Loucy (cell line): ENCODE results near the gene TIGIT.

Experiments
- H2AFZ ChIP-seq: fragments of 200-600 bp; sonication (generic); 2 replicates; pipeline ENCODE4 v1.6.0; 2016; ENCODE audit warnings: antibody characterized with exemption, mild to moderate bottlenecking, low read length, moderate library complexity
- H3F3A ChIP-seq: fragments of 200-600 bp; 2 replicates; pipeline ENCODE4 v1.6.0; 2016; ENCODE audit warnings: antibody characterized with exemption, low read depth, mild to moderate bottlenecking
- H3K27me3 ChIP-seq: fragments of 200-600 bp; sonication (generic); 2 replicates; pipeline ENCODE4 v1.6.1; 2014; ENCODE audit warnings: low read length, mild to moderate bottlenecking; ENCODE audit not compliant: insufficient read depth, poor library complexity, severe bottlenecking
- H3K36me3 ChIP-seq: fragments of 200-600 bp; sonication (generic); 2 replicates; pipeline ENCODE4 v1.6.1; 2016; ENCODE audit warnings: low read length; ENCODE audit not compliant: insufficient read depth
- H3K4me1 ChIP-seq: fragments of 200-600 bp; sonication (generic); 2 replicates; pipeline ENCODE4 v1.5.1; 2014; ENCODE audit warnings: low read length, mild to moderate bottlenecking; ENCODE audit not compliant: insufficient read depth, poor library complexity, severe bottlenecking
- H3K4me2 ChIP-seq: fragments of 200-600 bp; sonication (generic); 2 replicates; pipeline ENCODE4 v1.6.0; 2014; ENCODE audit warnings: antibody characterized with exemption, low read length, low read depth, mild to moderate bottlenecking; ENCODE audit not compliant: poor library complexity, severe bottlenecking
- H3K4me3 ChIP-seq: fragments of 200-600 bp; sonication (generic); 2 replicates; pipeline ENCODE4 v1.5.1; 2014; ENCODE audit warnings: low read length, mild to moderate bottlenecking, mixed read lengths; ENCODE audit not compliant: poor library complexity, severe bottlenecking
- H3K79me2 ChIP-seq: fragments of 200-600 bp; sonication (generic); 2 replicates; pipeline ENCODE4 v1.6.1; 2014; ENCODE audit warnings: low read length; ENCODE audit not compliant: insufficient read depth
- H3K9ac ChIP-seq: fragments of 200-600 bp; sonication (generic); 2 replicates; pipeline ENCODE4 v1.6.0; 2014; ENCODE audit warnings: mild to moderate bottlenecking, low read depth, low read length, moderate library complexity; ENCODE audit not compliant: poor library complexity, severe bottlenecking
- H3K9me2 ChIP-seq: fragments of 200-600 bp; sonication (generic); replicated peaks from 2 replicates; pipeline ENCODE4 v1.6.1; 2016; ENCODE audit warnings: low read depth, low read length, mixed read lengths
- H3K9me3 ChIP-seq: fragments of 200-600 bp; sonication (generic); 2 replicates; pipeline ENCODE4 v1.6.1; 2014; ENCODE audit warnings: mild to moderate bottlenecking, antibody characterized with exemption, low read length, low read depth; ENCODE audit not compliant: insufficient read depth
- H4K20me1 ChIP-seq: fragments of 200-600 bp; sonication (generic); 2 replicates; pipeline ENCODE4 v1.6.0; 2014; ENCODE audit warnings: antibody characterized with exemption, low read length, mild to moderate bottlenecking; ENCODE audit not compliant: insufficient read depth, poor library complexity, severe bottlenecking
- EZH2phosphoT487 ChIP-seq: fragments of 200-600 bp; IDR thresholded peaks from 2 replicates; pipeline ENCODE4 v1.6.1; 2018; ENCODE audit warnings: antibody characterized with exemption, mild to moderate bottlenecking, moderate library complexity, borderline replicate concordance
- TF ChIP-seq, protein P1 (sequence below): fragments of 200-600 bp; sonication (generic); conservative IDR thresholded peaks from 2 replicates; pipeline ENCODE4 v1.5.1; 2014; ENCODE audit warnings: mild to moderate bottlenecking, antibody characterized with exemption, low read length

The TIGIT gene

DNA sequence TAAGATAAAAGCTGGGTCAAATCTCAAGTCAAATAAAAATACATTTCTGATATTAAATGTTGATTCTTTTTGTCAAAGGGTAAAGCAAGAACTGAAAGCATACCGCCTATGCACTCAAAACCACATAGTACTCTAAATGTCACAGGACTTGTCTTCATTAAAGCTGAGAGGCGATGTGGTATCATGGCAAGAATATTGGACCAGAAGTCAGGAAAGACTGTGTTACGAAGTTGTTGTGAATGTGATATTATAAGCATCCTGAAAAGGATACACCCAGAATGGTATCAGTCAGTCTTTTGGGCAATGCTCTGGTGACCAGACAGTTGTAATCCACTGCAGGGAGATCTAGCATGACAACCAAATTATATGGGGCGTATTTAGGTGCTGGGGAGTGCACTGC is 33.8 kb downstream of the TIGIT start:
- no peak overlapping the region for H3K4me2 ChIP-seq
- no peaks in the 10 kb centered on the region for H4K20me1 ChIP-seq
- no peak overlapping the region for H3K9ac ChIP-seq
- H3K4me3 ChIP-seq: no peak overlapping the region
- no peaks in the 10 kb centered on the region for H3K9me2 ChIP-seq
- H3K4me1 ChIP-seq: no peaks in the 10 kb centered on the region
- no peaks in the 10 kb centered on the region for H3K9me3 ChIP-seq
- H3K36me3 ChIP-seq: no peaks in the 10 kb centered on the region
- TF ChIP-seq EZH2phosphoT487: no peak
- TF ChIP-seq, protein P1, sequence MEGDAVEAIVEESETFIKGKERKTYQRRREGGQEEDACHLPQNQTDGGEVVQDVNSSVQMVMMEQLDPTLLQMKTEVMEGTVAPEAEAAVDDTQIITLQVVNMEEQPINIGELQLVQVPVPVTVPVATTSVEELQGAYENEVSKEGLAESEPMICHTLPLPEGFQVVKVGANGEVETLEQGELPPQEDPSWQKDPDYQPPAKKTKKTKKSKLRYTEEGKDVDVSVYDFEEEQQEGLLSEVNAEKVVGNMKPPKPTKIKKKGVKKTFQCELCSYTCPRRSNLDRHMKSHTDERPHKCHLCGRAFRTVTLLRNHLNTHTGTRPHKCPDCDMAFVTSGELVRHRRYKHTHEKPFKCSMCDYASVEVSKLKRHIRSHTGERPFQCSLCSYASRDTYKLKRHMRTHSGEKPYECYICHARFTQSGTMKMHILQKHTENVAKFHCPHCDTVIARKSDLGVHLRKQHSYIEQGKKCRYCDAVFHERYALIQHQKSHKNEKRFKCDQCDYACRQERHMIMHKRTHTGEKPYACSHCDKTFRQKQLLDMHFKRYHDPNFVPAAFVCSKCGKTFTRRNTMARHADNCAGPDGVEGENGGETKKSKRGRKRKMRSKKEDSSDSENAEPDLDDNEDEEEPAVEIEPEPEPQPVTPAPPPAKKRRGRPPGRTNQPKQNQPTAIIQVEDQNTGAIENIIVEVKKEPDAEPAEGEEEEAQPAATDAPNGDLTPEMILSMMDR: no peak
- H3F3A ChIP-seq: no peaks in the 10 kb centered on the region
- H3K27me3 ChIP-seq: no peaks in the 10 kb centered on the region
- no peaks in the 10 kb centered on the region for H3K79me2 ChIP-seq
- H2AFZ ChIP-seq: no peak overlapping the region

DNA sequence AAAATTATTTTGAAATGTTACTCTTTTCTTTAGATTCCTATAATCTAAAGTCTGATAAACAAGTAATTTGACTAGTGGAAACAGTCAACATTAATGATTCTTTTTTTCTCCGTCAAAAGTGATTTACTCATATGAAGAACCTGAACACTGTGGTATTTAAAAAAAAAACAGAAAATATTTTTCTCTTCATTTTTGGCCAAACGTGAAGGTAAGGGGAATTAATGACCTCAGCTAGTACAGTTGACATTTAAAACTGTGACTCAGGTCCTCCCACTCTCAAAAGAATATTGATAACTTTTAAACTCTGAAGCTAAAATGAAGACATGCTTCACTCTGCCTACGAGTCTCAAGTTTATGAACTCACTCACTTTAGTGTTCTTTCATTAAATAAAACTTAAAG is 34.5 kb downstream of the TIGIT start:
- Histone ChIP-seq H3F3A (no peaks in the 10 kb centered on the region), H2AFZ (no peak overlapping the region), H3K4me3 (no peak overlapping the region), H3K4me2 (no peak overlapping the region), H3K9me3 (no peaks in the 10 kb centered on the region), H3K36me3 (no peaks in the 10 kb centered on the region), H3K9me2 (no peaks in the 10 kb centered on the region), H3K4me1 (no peaks in the 10 kb centered on the region), H3K27me3 (no peaks in the 10 kb centered on the region), H3K79me2 (no peaks in the 10 kb centered on the region), H3K9ac (no peak overlapping the region), H4K20me1 (no peaks in the 10 kb centered on the region)
- no peak for TF ChIP-seq EZH2phosphoT487

DNA sequence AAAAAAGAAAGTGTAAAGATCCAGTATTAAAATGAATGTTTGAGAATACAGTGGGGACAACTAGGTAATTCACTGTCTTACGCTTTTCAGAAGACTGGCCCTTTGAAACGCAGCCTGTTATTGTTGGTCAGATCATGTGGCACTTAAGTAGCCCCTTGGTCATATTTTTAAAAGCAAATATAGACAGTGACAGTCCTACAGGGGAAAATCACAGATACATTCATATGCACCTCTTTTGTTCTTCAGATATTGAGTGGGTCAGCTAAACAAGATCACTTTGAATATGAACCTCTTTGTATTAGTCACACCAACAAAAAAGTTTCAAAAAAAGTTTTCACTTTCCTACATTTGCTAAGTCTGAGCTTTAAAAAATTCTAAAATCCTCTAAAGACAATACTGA is 36.0 kb downstream of the TIGIT start:
- Histone ChIP-seq H3K36me3 (no peaks in the 10 kb centered on the region), H3K4me1 (no peaks in the 10 kb centered on the region), H2AFZ (no peak overlapping the region), H3K4me2 (no peak overlapping the region), H3K4me3 (no peak overlapping the region), H3K9me3 (no peaks in the 10 kb centered on the region), H3K9ac (no peak overlapping the region), H3K27me3 (no peaks in the 10 kb centered on the region), H3K9me2 (no peaks in the 10 kb centered on the region), H3K79me2 (no peaks in the 10 kb centered on the region), H3F3A (no peaks in the 10 kb centered on the region), H4K20me1 (no peaks in the 10 kb centered on the region)
- TF ChIP-seq, protein P1: no peak
- no peak for TF ChIP-seq EZH2phosphoT487

DNA sequence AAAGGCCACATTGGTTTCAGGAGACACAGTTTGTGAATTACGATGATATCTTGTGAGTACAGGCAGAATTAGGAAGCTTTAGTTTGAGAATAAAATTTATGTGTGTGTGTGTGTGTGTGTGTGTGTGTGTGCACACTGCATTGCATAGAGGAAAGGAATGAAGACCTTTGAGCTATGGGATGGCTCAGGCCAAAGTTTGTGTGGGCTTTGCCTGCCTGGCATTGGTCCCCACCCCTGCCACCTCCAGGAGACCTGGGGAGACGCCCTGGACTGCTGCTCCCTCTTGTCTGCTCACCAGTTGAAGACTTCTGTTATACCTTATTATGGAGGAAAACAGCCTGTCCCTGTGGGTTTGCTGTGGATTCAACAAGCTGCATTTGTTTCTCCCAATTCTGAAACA is 37.2 kb downstream of the TIGIT start:
- Histone ChIP-seq H3K79me2 (no peaks in the 10 kb centered on the region), H3K9me3 (no peaks in the 10 kb centered on the region), H3K4me1 (no peaks in the 10 kb centered on the region), H3K36me3 (no peaks in the 10 kb centered on the region), H3K9me2 (no peaks in the 10 kb centered on the region), H3F3A (no peaks in the 10 kb centered on the region), H3K4me2 (no peak overlapping the region), H4K20me1 (no peaks in the 10 kb centered on the region), H3K9ac (no peak overlapping the region), H2AFZ (no peak overlapping the region), H3K27me3 (no peaks in the 10 kb centered on the region), H3K4me3 (no peak overlapping the region)
- TF ChIP-seq, protein P1: no peak
- no peak for TF ChIP-seq EZH2phosphoT487
